Pancreas (tissue), 10 donors: Measurements from ENCODE around the gene HMCN1. TPM values are rescaled to one million over a fixed set of nuclear protein-coding genes. Genes with fewer than 3 reads are reported as not detected.

Experiments used
- ATAC-seq, 4 donors: fragments of 200-7000 bp; cut with Tn5 transposase; one replicate each; pipeline versions ENCODE4 v1.8.0 to v1.9.1; 2020; ENCODE audit warnings: mild to moderate bottlenecking in 4 of 4, moderate library complexity in 4 of 4
- DNase-seq, 6 donors: peaks; one replicate each; pipeline ENCODE4 v3.0.0-alpha.2; 2020
- FAIRE-seq: peaks from 2 replicates; lab custom pipeline; 2012; peaks lifted over from hg19 to GRCh38; lab: Jason Lieb, UNC
- H3K27ac ChIP-seq, 4 donors: fragments of 200-600 bp; sonication (generic); 1 replicate in 3 of 4; 2 replicates in 1 of 4; pipeline versions ENCODE4 v1.5.0 to v1.8.0; 2020
- H3K27me3 ChIP-seq, 4 donors: fragments of 200-600 bp; one replicate each; pipeline ENCODE4 v1.8.0; 2021
- H3K36me3 ChIP-seq, 3 donors: fragments of 200-600 bp; sonication (generic) in 1 of 3; one replicate each; pipeline versions ENCODE4 v1.5.0 to v1.8.0; 2020 to 2021
- H3K4me1 ChIP-seq, 3 donors: fragments of 200-600 bp; one replicate each; pipeline ENCODE4 v1.8.0; 2021
- H3K4me3 ChIP-seq, 4 donors: fragments of 200-600 bp; sonication (generic) in 2 of 4; one replicate each; pipeline versions ENCODE4 v1.5.0 to v1.8.0; 2020 to 2021
- H3K9me3 ChIP-seq, 4 donors: fragments of 200-600 bp; one replicate each; pipeline ENCODE4 v1.8.0; 2021
- CTCF ChIP-seq, 4 donors: fragments of 200-600 bp; sonication (generic) in 3 of 4; IDR thresholded peaks; one replicate each; pipeline versions ENCODE4 v1.5.0 to v1.8.0; 2021; ENCODE audit warnings: antibody characterized with exemption in 4 of 4
- WGBS, 2 donors: extraction: QIAGEN DNeasy Blood & Tissue Kit; methylation state at CpG; one replicate each; pipeline ENCODE4 v1.1.7; 2013; 5-methylcytosine and 5-hydroxymethylcytosine counted together
- intact Hi-C, 3 donors: fragments of 100-400 bp; cut with DNase I; formaldehyde crosslinking; loops; one replicate each; pipeline versions ENCODE4 v1.11.1 to v1.14.2; 2022
- polyA plus RNA-seq, 2 donors: library from polyadenylated mRNA; stranded (reverse); fragments of 200-250 nt; gene quantifications; one replicate each; pipeline ENCODE4 v1.2.3, GENCODE V29; 2013
- total RNA-seq, 6 donors: library from RNA; stranded (reverse); fragmentation: NEBNext Ultra II Directional in 4 of 6; extraction: Animal tissue kit (Norgen Biotek cat#: 25700) in 4 of 6; gene quantifications; one replicate each; pipeline versions ENCODE4 v1.2.1 to v1.2.4, GENCODE V29; 2021 to 2023
- donor health status: healthy with polysubstance abuse.
- donor health status: DM: no; HTN: no; CAD: no; lungs with moderate emphysema.
- donor health status: DM: no; HTN: no; CAD: no.
- donor health status: control.
- donor health status: control.
- donor health status: Bipolar disorder and iron deficiency.
- donor health status: DM: yes; HTN: yes; CAD: no.
- donor health status: DM: no; HTN: no; CAD: no.
- donor health status: DM: no; HTN: no; CAD: no.
- donor health status: DM: yes; HTN: yes; CAD: no.

The HMCN1 gene
- total and polyA plus RNA-seq, 8 donors: 0.19 to 4.8 (median 0.60) TPM

- TF ChIP-seq CTCF (IDR thresholded peaks at IDR 0.05): no peak
- intact Hi-C loops: loop anchor here in 1 of 3 donors (5.0 to 10.0 kb wide), 2 partner anchors 401 to 488 kb away; no protein-coding TSS in a partner anchor
- Histone ChIP-seq H3K27ac (no peak overlapping the region), H3K4me1 (no peaks in the 10 kb centered on the region), H3K36me3 (no peaks in the 10 kb centered on the region), H3K9me3 (no peaks in the 10 kb centered on the region), H3K27me3 (no peaks in the 10 kb centered on the region), H3K4me3 (no peak overlapping the region)
- no peak for ATAC-seq
- DNase-seq: no peak
- no peak for FAIRE-seq
- WGBS, 2 donors: 46 to 54% methylated on average over 2 of the region's 2 CpGs
Measured at GRCh38 chr1:186213225-186213607, 479.0 kb downstream of the HMCN1 start.

DNA sequence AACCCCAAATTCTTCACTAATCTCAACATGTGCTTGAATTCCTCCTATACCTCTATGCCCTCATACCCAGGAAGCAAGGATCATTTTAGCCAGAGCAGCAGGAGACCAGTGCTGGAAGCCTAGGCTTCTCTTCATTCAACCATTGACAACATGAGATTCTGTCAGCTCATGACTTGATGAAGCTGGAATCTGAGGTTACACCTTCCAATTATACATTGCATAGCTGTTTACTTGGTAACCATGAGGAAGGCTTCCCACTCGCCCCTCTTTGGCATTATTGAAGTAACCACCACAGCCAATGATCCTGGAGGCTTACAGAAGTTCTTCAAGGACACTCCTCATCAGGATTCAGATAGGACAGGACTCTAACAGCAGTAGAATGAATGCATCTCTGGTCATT is 480.6 kb downstream of the HMCN1 start:
- H3K27ac ChIP-seq: no peak overlapping the region
- no peaks in the 10 kb centered on the region for H3K9me3 ChIP-seq
- no peak for TF ChIP-seq CTCF (IDR thresholded peaks at IDR 0.05)
- ATAC-seq (no peak), FAIRE-seq (no peak), DNase-seq (no peak)
- WGBS, 2 donors: 55 to 61% methylated on average over 1 of the region's 1 CpG
- H3K27me3 ChIP-seq: no peaks in the 10 kb centered on the region
- no peaks in the 10 kb centered on the region for H3K36me3 ChIP-seq
- H3K4me1 ChIP-seq: no peaks in the 10 kb centered on the region
- intact Hi-C loops: loop anchor here in 1 of 3 donors (5.0 to 10.0 kb wide), 2 partner anchors 402 to 490 kb away; no protein-coding TSS in a partner anchor
- no peak overlapping the region for H3K4me3 ChIP-seq

GRCh38 chr1:186215636-186216035 is 481.4 kb downstream of the HMCN1 start:
- intact Hi-C loops: loop anchor here in 1 of 3 donors (10.0 kb wide), 1 partner anchor 491 kb away; no protein-coding TSS in a partner anchor
- FAIRE-seq (no peak), DNase-seq (no peak)

GRCh38 chr1:186218654-186219352 is 484.6 kb downstream of the HMCN1 start:
- no peak for ATAC-seq
- no peak for DNase-seq
- WGBS, 2 donors: 61 to 62% methylated on average over 5 of the region's 5 CpGs
- Histone ChIP-seq H3K27me3 (no peaks in the 10 kb centered on the region), H3K27ac (no peak overlapping the region), H3K4me3 (no peak overlapping the region), H3K36me3 (no peaks in the 10 kb centered on the region), H3K4me1 (no peaks in the 10 kb centered on the region), H3K9me3 (no peaks in the 10 kb centered on the region)
- no peak for FAIRE-seq
- TF ChIP-seq CTCF (IDR thresholded peaks at IDR 0.05): no peak
- intact Hi-C loops: loop anchor here in 1 of 3 donors (10.0 kb wide), 1 partner anchor 494 kb away; no protein-coding TSS in a partner anchor

More at GRCh38 chr1:186215636-186216035, 481.4 kb downstream of the HMCN1 start:
- Histone ChIP-seq H3K4me3 (no peak overlapping the region), H3K4me1 (no peaks in the 10 kb centered on the region), H3K27me3 (no peaks in the 10 kb centered on the region), H3K36me3 (no peaks in the 10 kb centered on the region), H3K9me3 (no peaks in the 10 kb centered on the region), H3K27ac (no peak overlapping the region)
- ATAC-seq: no peak
- TF ChIP-seq CTCF (IDR thresholded peaks at IDR 0.05): no peak

DNA sequence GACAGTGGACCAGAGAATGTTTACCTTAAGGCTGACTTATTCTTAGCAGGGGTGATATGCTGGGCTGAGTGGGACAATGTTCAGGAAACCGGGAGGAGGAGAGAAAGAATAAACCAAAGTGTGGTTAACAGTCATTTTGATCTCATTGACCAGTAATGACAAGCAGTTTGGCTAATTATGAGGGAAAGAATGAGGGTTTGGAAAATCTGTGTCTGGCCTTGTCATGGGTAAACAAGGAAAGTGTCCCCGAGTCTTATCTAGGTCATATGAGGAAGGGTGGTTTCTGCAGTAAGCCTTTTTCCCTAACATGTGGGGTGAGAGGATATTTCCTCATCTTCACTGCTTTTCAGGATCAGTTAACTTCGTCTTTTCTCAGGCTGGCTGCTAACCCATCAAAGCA is 485.9 kb downstream of the HMCN1 start:
- intact Hi-C loops: no loop called here
- Histone ChIP-seq H3K4me1 (no peaks in the 10 kb centered on the region), H3K27me3 (no peaks in the 10 kb centered on the region), H3K27ac (no peak overlapping the region), H3K36me3 (no peaks in the 10 kb centered on the region), H3K4me3 (no peak overlapping the region), H3K9me3 (no peaks in the 10 kb centered on the region)
- TF ChIP-seq CTCF (IDR thresholded peaks at IDR 0.05): no peak
- no peak for FAIRE-seq
- no peak for ATAC-seq
- DNase-seq: no peak
- WGBS, 2 donors: 48 to 49% methylated on average over 3 of the region's 3 CpGs
